ENCODE results near the gene YKT6. TPM values are rescaled to one million over a fixed set of nuclear protein-coding genes. Genes with fewer than 3 reads are reported as not detected.

The YKT6 gene
- total RNA-seq, 1 experiment from 2014 or later = 146 TPM

- Mint-ChIP-seq H3K36me3 (ENCODE audit: insufficient read depth, unreplicated experiment) (peaks cover 22% of the 10 kb centered on the region), H3K9me3 (ENCODE audit: low read depth, unreplicated experiment) (no peaks in the 10 kb centered on the region), H3K27me3 (ENCODE audit: unreplicated experiment) (peaks cover 25% of the 10 kb centered on the region), H3K4me3 (ENCODE audit: low read depth, unreplicated experiment) (no peak overlapping the region), H3K4me1 (ENCODE audit: low read depth, unreplicated experiment) (no peaks in the 10 kb centered on the region), H3K27ac (ENCODE audit: unreplicated experiment) (no peak overlapping the region)
- CTCF ChIA-PET = interaction anchor here (0.6 to 2.3 kb wide), 5 partner anchors 13 to 96 kb away, joined by 3 to 6 read pairs (median 3); partner anchors contain the start of gene YKT6
- no peak for DNase-seq
- TF ChIP-seq CTCF (IDR thresholded peaks at IDR 0.05; ENCODE audit: unreplicated experiment) = no peak
- intact Hi-C loops (cut with micrococcal nuclease; ENCODE audit: unreplicated experiment) = no loop called here
- BruUV-seq (replicated peaks) = no TSS peak
Measured at GRCh38 chr7:44213877-44214388, 13.2 kb downstream of the YKT6 start.

- no TSS peak for BruUV-seq (replicated peaks)
- Mint-ChIP-seq H3K4me1 (ENCODE audit: low read depth, unreplicated experiment) (no peaks in the 10 kb centered on the region), H3K27ac (ENCODE audit: unreplicated experiment) (no peak overlapping the region), H3K36me3 (ENCODE audit: insufficient read depth, unreplicated experiment) (peaks cover 10% of the 10 kb centered on the region), H3K27me3 (ENCODE audit: unreplicated experiment) (peaks cover 25% of the 10 kb centered on the region), H3K4me3 (ENCODE audit: low read depth, unreplicated experiment) (no peak overlapping the region), H3K9me3 (ENCODE audit: low read depth, unreplicated experiment) (no peaks in the 10 kb centered on the region)
- TF ChIP-seq CTCF (IDR thresholded peaks at IDR 0.05; ENCODE audit: unreplicated experiment) = no peak
- CTCF ChIA-PET = no interaction called here
- intact Hi-C loops (cut with micrococcal nuclease; ENCODE audit: unreplicated experiment) = no loop called here
- DNase-seq = no peak
Measured at GRCh38 chr7:44215531-44215930, 14.8 kb downstream of the YKT6 start.

GRCh38 chr7:44216019-44216418, 15.2 kb downstream of the YKT6 start:
- intact Hi-C loops (cut with micrococcal nuclease; ENCODE audit: unreplicated experiment) = no loop called here
- no TSS peak for BruUV-seq (replicated peaks)
- H3K9me3 Mint-ChIP-seq (ENCODE audit: low read depth, unreplicated experiment) = no peaks in the 10 kb centered on the region
- no peak for DNase-seq
- H3K4me1 Mint-ChIP-seq (ENCODE audit: low read depth, unreplicated experiment) = no peaks in the 10 kb centered on the region
- H3K36me3 Mint-ChIP-seq (ENCODE audit: insufficient read depth, unreplicated experiment) = peaks cover 8% of the 10 kb centered on the region
- H3K27me3 Mint-ChIP-seq (ENCODE audit: unreplicated experiment) = peaks cover 25% of the 10 kb centered on the region
- CTCF ChIA-PET = no interaction called here
- no peak overlapping the region for H3K27ac Mint-ChIP-seq (ENCODE audit: unreplicated experiment)
- TF ChIP-seq CTCF (IDR thresholded peaks at IDR 0.05; ENCODE audit: unreplicated experiment) = no peak
- H3K4me3 Mint-ChIP-seq (ENCODE audit: low read depth, unreplicated experiment) = no peak overlapping the region

- Mint-ChIP-seq H3K9me3 (ENCODE audit: low read depth, unreplicated experiment) (no peaks in the 10 kb centered on the region), H3K4me3 (ENCODE audit: low read depth, unreplicated experiment) (no peak overlapping the region), H3K27ac (ENCODE audit: unreplicated experiment) (no peak overlapping the region), H3K36me3 (ENCODE audit: insufficient read depth, unreplicated experiment) (peaks cover 8% of the 10 kb centered on the region), H3K4me1 (ENCODE audit: low read depth, unreplicated experiment) (no peaks in the 10 kb centered on the region), H3K27me3 (ENCODE audit: unreplicated experiment) (peaks cover 27% of the 10 kb centered on the region)
- CTCF ChIA-PET = interaction anchor here (1.4 kb wide), 1 partner anchor 24 kb away, joined by 3 read pairs; no protein-coding TSS in a partner anchor
- TF ChIP-seq CTCF (IDR thresholded peaks at IDR 0.05; ENCODE audit: unreplicated experiment) = no peak
- BruUV-seq (replicated peaks) = no TSS peak
- intact Hi-C loops (cut with micrococcal nuclease; ENCODE audit: unreplicated experiment) = no loop called here
- DNase-seq = no peak
Measured at GRCh38 chr7:44216521-44217222, 15.9 kb downstream of the YKT6 start.
